HFF-Myc (cell line): Measurements from ENCODE around the gene NDUFA11.

Experiments
- DNase-seq: peaks from one replicate; pipeline ENCODE4 v3.0.0-alpha.2; 2011; ENCODE audit warnings: low read depth; ENCODE audit errors: extremely low read depth
- H3K4me3 ChIP-seq: replicated peaks from 2 replicates; pipeline ENCODE4 v1.5.1; 2011; ENCODE audit warnings: low read depth, mild to moderate bottlenecking, control low read depth, low read length
- CTCF ChIP-seq: IDR thresholded peaks from 2 replicates; pipeline ENCODE4 v1.5.1; 2012; ENCODE audit warnings: mild to moderate bottlenecking, low read depth, low read length, control low read depth; ENCODE audit errors: missing control alignments

Gene NDUFA11

GRCh38 chr19:5937550-5937949 lies 34.0 kb upstream of the NDUFA11 start:
- DNase-seq: no peak
- no peak for TF ChIP-seq CTCF
- H3K4me3 ChIP-seq: no peak overlapping the region

- no peak for TF ChIP-seq CTCF
- no peak overlapping the region for H3K4me3 ChIP-seq
- no peak for DNase-seq
Measured at GRCh38 chr19:5936292-5936592, 32.7 kb upstream of the NDUFA11 start.

DNA sequence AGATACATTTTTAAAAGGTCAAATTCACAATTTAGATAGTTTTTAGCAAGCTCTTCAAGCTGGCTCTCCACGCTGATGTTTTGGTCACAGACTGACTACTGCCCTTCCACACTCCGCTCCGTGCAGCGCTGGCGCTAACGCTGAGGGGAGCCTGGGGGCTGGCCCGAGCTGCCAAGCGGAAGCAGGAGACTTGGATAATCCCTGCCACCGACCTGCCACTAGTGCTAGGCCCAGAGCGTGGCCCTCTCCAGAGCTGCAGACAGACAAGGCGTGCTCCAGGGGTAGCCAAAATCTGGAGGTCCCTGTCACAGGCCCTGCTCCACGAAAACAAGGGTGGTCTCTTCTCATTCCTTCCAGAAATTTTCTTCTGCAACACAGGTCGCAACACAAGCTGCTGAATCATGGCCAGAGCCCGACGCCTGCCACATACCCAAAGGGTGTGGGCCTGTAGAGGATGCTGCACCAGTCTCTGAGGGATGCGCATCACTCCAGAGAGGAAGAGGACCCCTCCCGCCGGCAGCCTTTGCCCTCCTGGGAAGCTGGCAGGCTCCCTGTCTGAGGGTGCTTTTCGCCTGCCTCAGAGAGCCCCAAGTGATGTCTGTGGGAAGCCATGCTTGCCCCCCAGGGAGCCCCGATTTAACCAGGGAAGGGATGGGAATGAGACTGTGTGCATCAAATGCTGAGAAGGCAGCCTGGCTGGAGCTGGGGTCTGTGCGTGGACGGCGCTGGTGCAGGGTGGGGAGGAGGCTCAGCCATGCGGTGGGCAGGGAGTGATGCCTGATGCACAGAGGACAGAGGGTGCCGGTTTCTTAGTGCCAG lies 32.1 kb upstream of the NDUFA11 start:
- no peak for TF ChIP-seq CTCF
- DNase-seq: no peak
- peak overlapping the region; percentile 9; the same call in 1 of the 2 replicates for H3K4me3 ChIP-seq

- peak; percentile 75 for DNase-seq
- no peak for TF ChIP-seq CTCF
- no peak overlapping the region; the same call in 1 of the 2 replicates for H3K4me3 ChIP-seq
Measured at GRCh38 chr19:5934774-5935472, 31.3 kb upstream of the NDUFA11 start.

GRCh38 chr19:5934069-5934401 lies 30.4 kb upstream of the NDUFA11 start:
- TF ChIP-seq CTCF: no peak
- no peak for DNase-seq
- no peak overlapping the region for H3K4me3 ChIP-seq

DNA sequence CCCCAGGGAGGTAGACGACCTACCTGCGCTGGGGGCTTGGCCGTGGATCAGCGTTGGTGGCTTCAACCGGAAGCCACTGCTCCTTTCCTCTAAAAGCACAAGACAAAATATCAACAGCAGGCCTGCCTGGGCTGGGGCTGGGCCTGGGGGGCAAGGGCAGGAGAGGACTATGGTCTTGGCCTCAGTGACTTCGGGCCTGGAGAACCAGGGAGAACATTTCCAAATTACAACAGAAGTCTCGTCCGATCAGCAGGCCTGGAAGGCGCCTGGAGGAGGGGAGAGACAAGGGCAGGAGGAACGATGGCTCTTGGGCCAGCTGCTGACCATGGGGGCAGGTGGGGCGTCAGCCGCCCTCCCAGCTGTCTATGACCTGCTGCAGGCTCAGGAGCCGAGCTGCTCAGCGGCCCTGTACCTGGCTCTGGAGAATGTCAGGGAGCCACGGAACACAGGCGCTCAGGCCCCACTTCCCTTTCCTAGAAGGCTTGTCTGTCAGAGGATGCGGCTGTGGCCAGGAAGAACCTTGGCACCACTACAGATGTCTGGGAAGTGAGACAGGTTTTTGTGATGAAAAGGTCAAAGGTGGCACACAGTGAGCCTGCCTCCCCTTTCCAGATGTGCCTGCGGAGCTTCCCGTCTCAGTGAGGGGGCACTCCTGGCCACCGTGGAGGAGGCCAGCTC lies 29.9 kb upstream of the NDUFA11 start:
- no peak for DNase-seq
- H3K4me3 ChIP-seq: no peak overlapping the region
- TF ChIP-seq CTCF: no peak
